ENCODE data around the gene SULT6B1.

SULT6B1 gene

GRCh38 chr2:37192551-37192950 lies 4.1 kb upstream of the SULT6B1 start:
- no peak overlapping the region for H3K9ac ChIP-seq (ENCODE audit: low read depth, low read length)
- H2AFZ ChIP-seq (ENCODE audit: low read depth, low read length), result no peak overlapping the region
- H4K20me1 ChIP-seq (ENCODE audit: insufficient read depth, low read length), result no peaks in the 10 kb centered on the region
- no peak overlapping the region for H3K4me2 ChIP-seq (ENCODE audit: insufficient read depth, low read length)
- peaks cover 15% of the 10 kb centered on the region for H3K79me2 ChIP-seq (ENCODE audit: insufficient read depth, low read length)
- no peaks in the 10 kb centered on the region for H3K9me3 ChIP-seq (ENCODE audit: insufficient read depth, low read length, severe bottlenecking)
- TF ChIP-seq EZH2 (IDR thresholded peaks at IDR 0.05; ENCODE audit: borderline replicate concordance, low read depth, low read length, severe bottlenecking), result no peak
- TF ChIP-seq, protein P1, sequence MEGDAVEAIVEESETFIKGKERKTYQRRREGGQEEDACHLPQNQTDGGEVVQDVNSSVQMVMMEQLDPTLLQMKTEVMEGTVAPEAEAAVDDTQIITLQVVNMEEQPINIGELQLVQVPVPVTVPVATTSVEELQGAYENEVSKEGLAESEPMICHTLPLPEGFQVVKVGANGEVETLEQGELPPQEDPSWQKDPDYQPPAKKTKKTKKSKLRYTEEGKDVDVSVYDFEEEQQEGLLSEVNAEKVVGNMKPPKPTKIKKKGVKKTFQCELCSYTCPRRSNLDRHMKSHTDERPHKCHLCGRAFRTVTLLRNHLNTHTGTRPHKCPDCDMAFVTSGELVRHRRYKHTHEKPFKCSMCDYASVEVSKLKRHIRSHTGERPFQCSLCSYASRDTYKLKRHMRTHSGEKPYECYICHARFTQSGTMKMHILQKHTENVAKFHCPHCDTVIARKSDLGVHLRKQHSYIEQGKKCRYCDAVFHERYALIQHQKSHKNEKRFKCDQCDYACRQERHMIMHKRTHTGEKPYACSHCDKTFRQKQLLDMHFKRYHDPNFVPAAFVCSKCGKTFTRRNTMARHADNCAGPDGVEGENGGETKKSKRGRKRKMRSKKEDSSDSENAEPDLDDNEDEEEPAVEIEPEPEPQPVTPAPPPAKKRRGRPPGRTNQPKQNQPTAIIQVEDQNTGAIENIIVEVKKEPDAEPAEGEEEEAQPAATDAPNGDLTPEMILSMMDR (IDR thresholded peaks at IDR 0.05; ENCODE audit: borderline replicate concordance, extremely low read depth, low read length, poor library complexity, severe bottlenecking), result no peak
- H3K4me1 ChIP-seq (ENCODE audit: insufficient read depth, low read length), result peaks cover 14% of the 10 kb centered on the region
- ATAC-seq (ENCODE audit: insufficient read depth, low read depth) (no peak), DNase-seq (no peak)
- H3K27me3 ChIP-seq (ENCODE audit: insufficient read depth, low read length, poor library complexity), result peaks cover 4% of the 10 kb centered on the region
- H3K4me3 ChIP-seq (ENCODE audit: low read depth in 1 of 2, low read length in 2 of 2), result no peak overlapping the region
- H3K36me3 ChIP-seq (ENCODE audit: insufficient read depth, low read length), result no peaks in the 10 kb centered on the region; the same call in 1 of the 2 replicates
- no peak overlapping the region for H3K27ac ChIP-seq (ENCODE audit: low read length)

- ATAC-seq (ENCODE audit: insufficient read depth, low read depth) (no peak), DNase-seq (no peak)
- H3K79me2 ChIP-seq (ENCODE audit: insufficient read depth, low read length), result peaks cover 7% of the 10 kb centered on the region
- no peaks in the 10 kb centered on the region for H3K9me3 ChIP-seq (ENCODE audit: insufficient read depth, low read length, severe bottlenecking)
- H3K36me3 ChIP-seq (ENCODE audit: insufficient read depth, low read length), result no peaks in the 10 kb centered on the region; the same call in 1 of the 2 replicates
- H3K4me2 ChIP-seq (ENCODE audit: insufficient read depth, low read length), result no peak overlapping the region
- H3K27me3 ChIP-seq (ENCODE audit: insufficient read depth, low read length, poor library complexity), result peaks cover 4% of the 10 kb centered on the region
- no peaks in the 10 kb centered on the region for H4K20me1 ChIP-seq (ENCODE audit: insufficient read depth, low read length)
- TF ChIP-seq, protein P1 (IDR thresholded peaks at IDR 0.05; ENCODE audit: borderline replicate concordance, extremely low read depth, low read length, poor library complexity, severe bottlenecking), result no peak
- no peak for TF ChIP-seq EZH2 (IDR thresholded peaks at IDR 0.05; ENCODE audit: borderline replicate concordance, low read depth, low read length, severe bottlenecking)
- H2AFZ ChIP-seq (ENCODE audit: low read depth, low read length), result no peak overlapping the region
- no peak overlapping the region for H3K9ac ChIP-seq (ENCODE audit: low read depth, low read length)
- peaks cover 6% of the 10 kb centered on the region for H3K4me1 ChIP-seq (ENCODE audit: insufficient read depth, low read length)
- no peak overlapping the region for H3K4me3 ChIP-seq (ENCODE audit: low read depth in 1 of 2, low read length in 2 of 2)
- H3K27ac ChIP-seq (ENCODE audit: low read length), result no peak overlapping the region
Observed at GRCh38 chr2:37191747-37192146, 3.3 kb upstream of the SULT6B1 start.

GRCh38 chr2:37191253-37191652 lies 2.8 kb upstream of the SULT6B1 start:
- DNase-seq (no peak), ATAC-seq (ENCODE audit: insufficient read depth, low read depth) (no peak)
- H3K4me2 ChIP-seq (ENCODE audit: insufficient read depth, low read length), result no peak overlapping the region
- no peaks in the 10 kb centered on the region for H4K20me1 ChIP-seq (ENCODE audit: insufficient read depth, low read length)
- H3K79me2 ChIP-seq (ENCODE audit: insufficient read depth, low read length), result peaks cover 2% of the 10 kb centered on the region
- no peak for TF ChIP-seq EZH2 (IDR thresholded peaks at IDR 0.05; ENCODE audit: borderline replicate concordance, low read depth, low read length, severe bottlenecking)
- no peaks in the 10 kb centered on the region for H3K9me3 ChIP-seq (ENCODE audit: insufficient read depth, low read length, severe bottlenecking)
- peaks cover 7% of the 10 kb centered on the region for H3K27me3 ChIP-seq (ENCODE audit: insufficient read depth, low read length, poor library complexity)
- no peak overlapping the region for H3K4me3 ChIP-seq (ENCODE audit: low read depth in 1 of 2, low read length in 2 of 2)
- no peak overlapping the region for H3K27ac ChIP-seq (ENCODE audit: low read length)
- H3K9ac ChIP-seq (ENCODE audit: low read depth, low read length), result no peak overlapping the region
- no peak overlapping the region for H2AFZ ChIP-seq (ENCODE audit: low read depth, low read length)
- no peaks in the 10 kb centered on the region for H3K36me3 ChIP-seq (ENCODE audit: insufficient read depth, low read length)
- H3K4me1 ChIP-seq (ENCODE audit: insufficient read depth, low read length), result peaks cover 6% of the 10 kb centered on the region

DNA sequence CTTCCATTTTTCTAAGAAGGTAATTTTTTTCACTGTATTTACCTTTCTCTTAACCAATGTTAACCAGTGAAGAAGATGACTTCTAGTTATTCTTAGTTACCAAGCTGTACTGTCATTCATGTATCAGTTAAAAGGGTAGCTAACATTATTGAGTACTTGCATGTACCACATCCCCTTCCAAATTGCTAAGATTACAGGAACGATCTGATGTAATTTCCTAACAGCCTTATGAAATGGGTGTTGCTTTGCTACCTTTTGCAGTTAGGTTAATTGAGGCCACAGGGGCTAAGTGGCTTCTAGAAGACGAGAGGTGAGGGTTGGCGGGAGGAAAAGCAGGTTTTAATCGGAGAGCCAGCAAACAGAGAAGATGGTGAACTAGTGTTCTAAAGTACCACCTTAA lies 1.8 kb upstream of the SULT6B1 start:
- no peak overlapping the region for H3K4me2 ChIP-seq (ENCODE audit: insufficient read depth, low read length)
- no peaks in the 10 kb centered on the region for H4K20me1 ChIP-seq (ENCODE audit: insufficient read depth, low read length)
- H3K4me3 ChIP-seq (ENCODE audit: low read depth in 1 of 2, low read length in 2 of 2), result no peak overlapping the region
- H2AFZ ChIP-seq (ENCODE audit: low read depth, low read length), result no peak overlapping the region
- TF ChIP-seq EZH2 (IDR thresholded peaks at IDR 0.05; ENCODE audit: borderline replicate concordance, low read depth, low read length, severe bottlenecking), result no peak
- TF ChIP-seq, protein P1 (IDR thresholded peaks at IDR 0.05; ENCODE audit: borderline replicate concordance, extremely low read depth, low read length, poor library complexity, severe bottlenecking), result no peak
- H3K79me2 ChIP-seq (ENCODE audit: insufficient read depth, low read length), result no peaks in the 10 kb centered on the region
- no peaks in the 10 kb centered on the region for H3K36me3 ChIP-seq (ENCODE audit: insufficient read depth, low read length)
- DNase-seq (no peak), ATAC-seq (ENCODE audit: insufficient read depth, low read depth) (no peak)
- no peak overlapping the region for H3K27ac ChIP-seq (ENCODE audit: low read length)
- H3K9ac ChIP-seq (ENCODE audit: low read depth, low read length), result no peak overlapping the region
- no peaks in the 10 kb centered on the region for H3K4me1 ChIP-seq (ENCODE audit: insufficient read depth, low read length)
- no peaks in the 10 kb centered on the region for H3K9me3 ChIP-seq (ENCODE audit: insufficient read depth, low read length, severe bottlenecking)
- H3K27me3 ChIP-seq (ENCODE audit: insufficient read depth, low read length, poor library complexity), result peaks cover 12% of the 10 kb centered on the region
